H1 (cell line): Measurements from ENCODE around the gene CAMKK1.

Experiments used
- BRCA1 ChIP-seq: IDR thresholded peaks from 2 replicates; pipeline ENCODE4 v1.6.1; 2012; ENCODE audit warnings: low read depth, low read length, improper control_type of control experiment
- CTCF ChIP-seq, 3 experiments: IDR thresholded peaks; 1 replicate in 2 of 3; 2 replicates in 1 of 3; pipeline versions ENCODE4 v1.5.1 to v1.6.1; 2011; ENCODE audit warnings: low read length in 3 of 3, mild to moderate bottlenecking in 3 of 3, inconsistent platforms in 2 of 3, low read depth in 1 of 3, moderate library complexity in 1 of 3; ENCODE audit not compliant: insufficient read depth in 1 of 3; ENCODE audit errors: control extremely low read depth in 1 of 3
- E2F6 ChIP-seq: IDR thresholded peaks from 2 replicates; pipeline ENCODE4 v1.6.1; 2012; ENCODE audit warnings: inconsistent platforms
- EP300 ChIP-seq, 2 experiments: IDR thresholded peaks; 1 replicate in 1 of 2; 2 replicates in 1 of 2; pipeline ENCODE4 v1.6.1; 2011 to 2012; ENCODE audit warnings: low read depth in 2 of 2, low read length in 2 of 2, mild to moderate bottlenecking in 2 of 2, borderline replicate concordance in 1 of 2, inconsistent platforms in 1 of 2, moderate library complexity in 1 of 2
- EZH2 ChIP-seq: fragments of 200-600 bp; sonication (generic); IDR thresholded peaks from 2 replicates; pipeline ENCODE4 v1.7.1; 2012; ENCODE audit warnings: low read depth, mild to moderate bottlenecking, moderate library complexity, low read length, inconsistent platforms; ENCODE audit not compliant: severe bottlenecking
- MAX ChIP-seq: IDR thresholded peaks from 2 replicates; pipeline ENCODE4 v1.6.1; 2012; ENCODE audit warnings: inconsistent platforms
- POLR2A ChIP-seq, 2 experiments: IDR thresholded peaks; 1 replicate in 1 of 2; 2 replicates in 1 of 2; pipeline ENCODE4 v1.6.1; 2011; ENCODE audit warnings: low read depth in 2 of 2, low read length in 2 of 2, mild to moderate bottlenecking in 2 of 2; ENCODE audit errors: control extremely low read depth in 1 of 2
- POLR2AphosphoS5 ChIP-seq: IDR thresholded peaks from 2 replicates; pipeline ENCODE4 v1.6.1; 2011; ENCODE audit warnings: low read depth, low read length
- RAD21 ChIP-seq, 2 experiments: IDR thresholded peaks in 1 of 2; conservative IDR thresholded peaks in 1 of 2; 2 replicates each; pipeline ENCODE4 v1.6.1; 2011; ENCODE audit warnings: low read depth in 2 of 2, low read length in 2 of 2, improper control_type of control experiment in 1 of 2, inconsistent platforms in 1 of 2, mild to moderate bottlenecking in 1 of 2, moderate library complexity in 1 of 2
- SRF ChIP-seq: IDR thresholded peaks from 2 replicates; pipeline ENCODE4 v1.6.1; 2011; ENCODE audit warnings: mild to moderate bottlenecking, low read depth, low read length, moderate library complexity
- TCF12 ChIP-seq: IDR thresholded peaks from 2 replicates; pipeline ENCODE4 v1.6.1; 2011; ENCODE audit warnings: low read depth, mild to moderate bottlenecking, low read length
- YY1 ChIP-seq: IDR thresholded peaks from 2 replicates; pipeline ENCODE4 v1.6.1; 2011; ENCODE audit warnings: low read depth, mild to moderate bottlenecking, low read length
- TF ChIP-seq, protein P1 (sequence below): IDR thresholded peaks from 2 replicates; pipeline ENCODE4 v1.6.1; 2012; ENCODE audit warnings: low read length, inconsistent platforms
- TF ChIP-seq, protein P2 (sequence below): IDR thresholded peaks from 2 replicates; pipeline ENCODE4 v1.6.1; 2011; ENCODE audit warnings: low read length, improper control_type of control experiment

GRCh38 chr17:3910420-3911270 is 17.8 kb upstream of the CAMKK1 start:
- TF ChIP-seq E2F6 (no peak), CTCF (IDR thresholded peaks at IDR 0.05; ENCODE audit: control extremely low read depth in 1 of 3, insufficient read depth in 1 of 3, low read depth in 1 of 3, low read length in 3 of 3) (no peak), EP300 (IDR thresholded peaks at IDR 0.05; ENCODE audit: borderline replicate concordance in 1 of 2, low read depth in 2 of 2, low read length in 2 of 2) (no peak), MAX (no peak), POLR2AphosphoS5 (no peak), YY1 (no peak), TCF12 (no peak), BRCA1 (no peak), SRF (no peak), POLR2A (IDR thresholded peaks at IDR 0.05; ENCODE audit: control extremely low read depth in 1 of 2, low read depth in 2 of 2, low read length in 2 of 2) (no peak), RAD21 (IDR thresholded peaks at IDR 0.05 in 1 of 2, conservative IDR thresholded peaks at IDR 0.05 in 1 of 2; ENCODE audit: low read depth in 2 of 2, low read length in 2 of 2) (no peak), EZH2 (no peak)
- TF ChIP-seq, protein P1, sequence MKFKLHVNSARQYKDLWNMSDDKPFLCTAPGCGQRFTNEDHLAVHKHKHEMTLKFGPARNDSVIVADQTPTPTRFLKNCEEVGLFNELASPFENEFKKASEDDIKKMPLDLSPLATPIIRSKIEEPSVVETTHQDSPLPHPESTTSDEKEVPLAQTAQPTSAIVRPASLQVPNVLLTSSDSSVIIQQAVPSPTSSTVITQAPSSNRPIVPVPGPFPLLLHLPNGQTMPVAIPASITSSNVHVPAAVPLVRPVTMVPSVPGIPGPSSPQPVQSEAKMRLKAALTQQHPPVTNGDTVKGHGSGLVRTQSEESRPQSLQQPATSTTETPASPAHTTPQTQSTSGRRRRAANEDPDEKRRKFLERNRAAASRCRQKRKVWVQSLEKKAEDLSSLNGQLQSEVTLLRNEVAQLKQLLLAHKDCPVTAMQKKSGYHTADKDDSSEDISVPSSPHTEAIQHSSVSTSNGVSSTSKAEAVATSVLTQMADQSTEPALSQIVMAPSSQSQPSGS = no peak
- TF ChIP-seq, protein P2, sequence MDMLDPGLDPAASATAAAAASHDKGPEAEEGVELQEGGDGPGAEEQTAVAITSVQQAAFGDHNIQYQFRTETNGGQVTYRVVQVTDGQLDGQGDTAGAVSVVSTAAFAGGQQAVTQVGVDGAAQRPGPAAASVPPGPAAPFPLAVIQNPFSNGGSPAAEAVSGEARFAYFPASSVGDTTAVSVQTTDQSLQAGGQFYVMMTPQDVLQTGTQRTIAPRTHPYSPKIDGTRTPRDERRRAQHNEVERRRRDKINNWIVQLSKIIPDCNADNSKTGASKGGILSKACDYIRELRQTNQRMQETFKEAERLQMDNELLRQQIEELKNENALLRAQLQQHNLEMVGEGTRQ = no peak
